Panc1 (cell line): ENCODE data around the gene KPNA4.

ENCODE experiments used
- POLR2AphosphoS5 ChIP-seq: IDR thresholded peaks from 2 replicates; pipeline ENCODE4 v1.6.1; 2012; ENCODE audit warnings: mild to moderate bottlenecking, low read depth, low read length, moderate library complexity
- SIN3A ChIP-seq: IDR thresholded peaks from 2 replicates; pipeline ENCODE4 v1.6.1; 2012; ENCODE audit warnings: low read depth, mild to moderate bottlenecking, low read length, moderate library complexity, borderline replicate concordance; ENCODE audit not compliant: insufficient read depth
- TF ChIP-seq, protein P1 (sequence below): fragments of 450-650 bp; IDR thresholded peaks from 2 replicates; pipeline ENCODE4 v1.5.1; 2017; ENCODE audit warnings: mild to moderate bottlenecking
- TF ChIP-seq, protein P2 (sequence below), 2 experiments: IDR thresholded peaks; 2 replicates each; pipeline ENCODE4 v1.6.1; 2011 to 2012; ENCODE audit warnings: low read depth in 2 of 2, control low read depth in 1 of 2, low read length in 1 of 2, mild to moderate bottlenecking in 1 of 2, moderate library complexity in 1 of 2; ENCODE audit not compliant: insufficient read depth in 1 of 2

DNA sequence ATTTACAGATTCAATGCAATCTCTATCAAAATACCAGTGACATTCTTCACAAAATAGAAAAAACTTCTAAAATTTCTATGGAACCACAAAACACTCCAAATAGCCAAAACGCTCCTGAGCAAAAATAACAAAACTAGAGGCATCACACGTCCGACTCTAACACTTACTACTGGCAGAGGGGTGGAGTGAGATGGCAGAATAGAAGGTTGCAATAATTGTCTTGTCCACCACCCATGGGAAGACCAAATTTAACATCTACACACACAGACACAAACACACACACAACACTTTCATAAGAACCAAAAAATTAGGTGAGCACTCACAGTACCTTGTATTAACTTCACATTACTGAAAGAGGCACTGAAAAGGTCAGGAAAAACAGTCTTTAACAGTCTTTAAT, 21.3 kb upstream of the KPNA4 start:
- TF ChIP-seq, protein P1, sequence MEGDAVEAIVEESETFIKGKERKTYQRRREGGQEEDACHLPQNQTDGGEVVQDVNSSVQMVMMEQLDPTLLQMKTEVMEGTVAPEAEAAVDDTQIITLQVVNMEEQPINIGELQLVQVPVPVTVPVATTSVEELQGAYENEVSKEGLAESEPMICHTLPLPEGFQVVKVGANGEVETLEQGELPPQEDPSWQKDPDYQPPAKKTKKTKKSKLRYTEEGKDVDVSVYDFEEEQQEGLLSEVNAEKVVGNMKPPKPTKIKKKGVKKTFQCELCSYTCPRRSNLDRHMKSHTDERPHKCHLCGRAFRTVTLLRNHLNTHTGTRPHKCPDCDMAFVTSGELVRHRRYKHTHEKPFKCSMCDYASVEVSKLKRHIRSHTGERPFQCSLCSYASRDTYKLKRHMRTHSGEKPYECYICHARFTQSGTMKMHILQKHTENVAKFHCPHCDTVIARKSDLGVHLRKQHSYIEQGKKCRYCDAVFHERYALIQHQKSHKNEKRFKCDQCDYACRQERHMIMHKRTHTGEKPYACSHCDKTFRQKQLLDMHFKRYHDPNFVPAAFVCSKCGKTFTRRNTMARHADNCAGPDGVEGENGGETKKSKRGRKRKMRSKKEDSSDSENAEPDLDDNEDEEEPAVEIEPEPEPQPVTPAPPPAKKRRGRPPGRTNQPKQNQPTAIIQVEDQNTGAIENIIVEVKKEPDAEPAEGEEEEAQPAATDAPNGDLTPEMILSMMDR: no peak
- no peak for TF ChIP-seq POLR2AphosphoS5
- TF ChIP-seq SIN3A: no peak
- TF ChIP-seq, protein P2, sequence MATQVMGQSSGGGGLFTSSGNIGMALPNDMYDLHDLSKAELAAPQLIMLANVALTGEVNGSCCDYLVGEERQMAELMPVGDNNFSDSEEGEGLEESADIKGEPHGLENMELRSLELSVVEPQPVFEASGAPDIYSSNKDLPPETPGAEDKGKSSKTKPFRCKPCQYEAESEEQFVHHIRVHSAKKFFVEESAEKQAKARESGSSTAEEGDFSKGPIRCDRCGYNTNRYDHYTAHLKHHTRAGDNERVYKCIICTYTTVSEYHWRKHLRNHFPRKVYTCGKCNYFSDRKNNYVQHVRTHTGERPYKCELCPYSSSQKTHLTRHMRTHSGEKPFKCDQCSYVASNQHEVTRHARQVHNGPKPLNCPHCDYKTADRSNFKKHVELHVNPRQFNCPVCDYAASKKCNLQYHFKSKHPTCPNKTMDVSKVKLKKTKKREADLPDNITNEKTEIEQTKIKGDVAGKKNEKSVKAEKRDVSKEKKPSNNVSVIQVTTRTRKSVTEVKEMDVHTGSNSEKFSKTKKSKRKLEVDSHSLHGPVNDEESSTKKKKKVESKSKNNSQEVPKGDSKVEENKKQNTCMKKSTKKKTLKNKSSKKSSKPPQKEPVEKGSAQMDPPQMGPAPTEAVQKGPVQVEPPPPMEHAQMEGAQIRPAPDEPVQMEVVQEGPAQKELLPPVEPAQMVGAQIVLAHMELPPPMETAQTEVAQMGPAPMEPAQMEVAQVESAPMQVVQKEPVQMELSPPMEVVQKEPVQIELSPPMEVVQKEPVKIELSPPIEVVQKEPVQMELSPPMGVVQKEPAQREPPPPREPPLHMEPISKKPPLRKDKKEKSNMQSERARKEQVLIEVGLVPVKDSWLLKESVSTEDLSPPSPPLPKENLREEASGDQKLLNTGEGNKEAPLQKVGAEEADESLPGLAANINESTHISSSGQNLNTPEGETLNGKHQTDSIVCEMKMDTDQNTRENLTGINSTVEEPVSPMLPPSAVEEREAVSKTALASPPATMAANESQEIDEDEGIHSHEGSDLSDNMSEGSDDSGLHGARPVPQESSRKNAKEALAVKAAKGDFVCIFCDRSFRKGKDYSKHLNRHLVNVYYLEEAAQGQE (IDR thresholded peaks at IDR 0.05; ENCODE audit: insufficient read depth in 1 of 2, low read depth in 2 of 2, low read length in 1 of 2): no peak
